Activated T-helper 1 cell treated with Interleukin-2 at 50 U/mL for 16 hours (primary cell): ENCODE measurements around the gene ESR1.
"Not testable (repeated sequence)": the region's sequence is repeated elsewhere in the genome, so short reads cannot be mapped to it uniquely, and the experiment has no call there.

Experiments used
- DNase-seq: peaks from one replicate; pipeline ENCODE4 v3.0.0-alpha.2; 2020; ENCODE audit warnings: low read depth

The ESR1 gene

DNA sequence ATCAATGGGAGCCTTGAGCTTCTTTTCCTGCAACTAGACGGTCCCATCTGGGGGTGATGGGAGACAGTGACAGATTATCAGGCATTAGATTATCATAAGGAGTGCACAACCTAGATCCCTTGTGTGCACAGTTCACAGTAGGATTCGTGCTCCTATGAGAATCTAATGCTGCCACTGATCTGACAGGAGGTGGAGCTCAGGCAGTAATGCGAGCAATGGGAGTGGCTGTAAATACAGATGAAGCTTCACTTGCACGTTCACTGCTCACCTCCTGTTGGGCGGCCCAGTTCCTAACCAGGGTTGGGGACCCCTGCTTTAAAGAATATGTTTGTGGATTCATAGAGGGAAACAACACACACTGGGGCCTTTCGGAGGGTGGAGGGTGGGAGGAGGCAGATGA, 180.7 kb downstream of the ESR1 start:
- DNase-seq = not testable (repeated sequence)

DNA sequence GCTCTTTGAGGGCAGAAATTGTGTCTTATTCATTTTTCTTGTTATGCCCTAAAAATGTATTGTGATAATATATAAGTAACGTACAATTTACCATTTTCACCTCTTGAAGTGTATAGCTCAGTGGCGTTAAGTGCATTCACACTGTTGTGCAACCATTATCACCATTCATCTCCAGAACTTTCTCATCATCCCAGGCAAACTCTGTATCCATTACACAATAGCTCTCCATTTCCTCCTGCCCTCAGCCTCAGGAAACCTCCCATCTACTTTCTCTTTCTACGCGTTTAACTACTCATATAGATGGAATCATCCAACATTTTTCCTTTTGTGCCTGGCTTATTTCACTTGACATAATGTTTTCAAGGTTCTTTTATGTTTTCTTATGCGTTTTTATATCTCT, 184.6 kb downstream of the ESR1 start:
- no peak for DNase-seq

DNA sequence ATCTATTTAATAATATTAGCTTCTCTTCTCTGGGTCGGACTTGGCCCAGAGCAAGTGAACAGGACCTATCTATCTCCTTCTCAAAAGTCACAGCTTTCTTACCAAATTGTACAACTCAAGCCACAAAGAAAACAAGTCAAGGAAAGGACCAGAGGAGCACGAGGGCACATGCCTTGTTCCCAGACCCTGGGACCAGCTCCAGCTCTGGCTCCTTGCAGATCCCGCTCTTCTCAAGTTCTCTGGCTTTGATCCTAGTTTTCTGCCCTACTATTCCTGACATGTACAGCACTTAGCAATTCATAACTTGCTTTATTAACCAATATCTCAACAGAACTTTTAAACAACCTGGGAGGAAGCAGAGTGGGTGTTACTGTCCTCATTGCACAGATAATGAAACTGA, 185.9 kb downstream of the ESR1 start:
- DNase-seq = no peak

DNA sequence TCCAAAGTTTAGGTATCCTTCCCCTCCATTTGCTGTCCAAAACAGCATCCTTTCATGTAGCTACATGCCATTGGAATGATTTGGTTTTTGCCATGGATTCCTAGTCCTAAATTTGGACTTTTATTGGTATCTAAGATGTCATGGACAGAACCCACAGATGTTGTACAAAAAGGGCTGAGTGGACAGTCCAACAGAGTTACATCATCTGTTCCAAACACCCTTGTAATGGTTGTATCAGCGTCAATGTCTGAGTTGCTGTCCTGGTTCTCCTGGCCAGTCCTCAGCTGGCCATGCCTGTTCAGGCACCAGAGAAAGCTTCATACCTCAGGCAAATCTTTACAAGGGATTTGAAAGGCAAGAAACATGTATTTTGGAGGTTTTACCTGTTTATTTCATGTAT, 191.3 kb downstream of the ESR1 start:
- no peak for DNase-seq

DNA sequence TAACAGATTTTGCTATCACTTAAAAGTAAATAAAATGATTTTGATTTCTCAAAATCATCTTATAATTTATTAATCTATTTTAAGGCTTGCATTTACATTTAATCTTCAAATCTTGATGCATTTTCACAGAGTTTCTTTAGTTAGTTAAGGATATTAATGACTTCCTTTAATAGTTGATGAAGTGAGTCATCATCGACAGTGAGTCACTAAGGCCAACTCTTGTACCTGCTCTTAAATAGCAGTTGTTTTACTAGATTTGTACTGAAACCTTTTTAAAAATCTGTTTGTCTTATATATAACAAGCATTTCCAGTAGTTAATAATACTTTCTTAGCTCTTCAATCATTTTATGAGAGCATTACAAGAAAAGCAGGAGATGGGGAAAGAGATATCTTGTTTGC, 191.7 kb downstream of the ESR1 start:
- DNase-seq = no peak

DNA sequence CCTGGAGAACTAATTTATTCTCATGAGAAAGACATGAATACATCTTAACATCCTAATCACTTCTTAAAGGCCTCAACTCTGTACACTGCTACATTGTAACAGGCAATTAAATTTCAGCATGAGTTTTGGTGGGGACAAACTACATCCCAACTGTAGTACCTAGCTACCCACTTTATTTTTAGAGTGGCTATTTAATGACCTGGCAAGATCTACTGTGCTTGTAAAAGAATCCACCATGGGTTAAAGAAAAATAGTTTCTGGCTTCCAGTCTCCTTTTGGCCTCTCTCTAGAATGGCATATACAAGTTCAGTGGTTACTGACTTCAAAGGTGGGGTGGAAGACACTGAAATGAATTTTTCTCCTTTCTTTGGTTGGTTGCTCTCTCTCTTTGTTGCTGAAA, 193.9 kb downstream of the ESR1 start:
- no peak for DNase-seq

DNA sequence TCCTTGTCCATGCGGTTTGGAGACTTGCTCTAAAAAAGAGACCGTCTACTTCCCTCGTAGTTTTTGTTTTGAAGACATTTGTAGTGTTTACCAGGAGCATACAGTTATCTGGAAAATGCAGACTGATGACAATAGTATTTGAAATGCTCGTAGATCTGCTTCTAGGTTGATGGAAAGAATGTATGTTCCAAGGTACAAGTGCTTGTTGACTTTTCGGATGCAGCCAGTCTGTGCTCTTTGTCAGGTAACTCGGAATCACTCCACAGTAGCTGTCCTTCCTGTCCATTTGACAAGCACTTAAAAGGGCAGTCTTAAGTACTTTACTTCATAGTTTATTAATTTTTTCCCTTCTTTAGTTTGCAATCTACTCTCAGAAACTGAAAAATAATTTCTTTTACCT, 194.8 kb downstream of the ESR1 start:
- no peak for DNase-seq

DNA sequence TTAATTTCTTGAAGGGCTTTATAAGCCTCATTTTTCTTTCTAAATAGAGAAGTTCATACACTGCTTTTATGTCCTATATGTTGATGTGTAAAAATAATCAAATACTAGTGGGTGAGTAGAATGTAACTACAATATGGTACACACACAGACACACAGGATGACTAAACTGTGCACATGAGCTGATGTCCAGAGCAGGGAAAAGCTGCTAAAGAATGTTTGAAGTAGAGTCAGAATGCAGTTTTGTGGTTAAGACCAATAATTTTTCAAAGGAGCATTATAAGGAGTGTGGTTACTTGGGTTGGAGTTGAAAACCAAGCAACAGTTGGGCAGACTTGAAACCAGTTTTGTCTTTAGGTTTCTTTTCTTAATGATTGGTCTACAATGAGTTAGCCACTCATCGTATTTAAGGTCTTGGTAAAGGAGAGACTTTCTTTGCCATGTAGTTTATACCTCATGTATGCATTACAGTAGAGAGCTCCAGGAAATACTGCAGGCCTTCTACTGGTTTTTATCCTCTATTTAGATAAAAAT, 196.6 kb downstream of the ESR1 start:
- DNase-seq = no peak

DNA sequence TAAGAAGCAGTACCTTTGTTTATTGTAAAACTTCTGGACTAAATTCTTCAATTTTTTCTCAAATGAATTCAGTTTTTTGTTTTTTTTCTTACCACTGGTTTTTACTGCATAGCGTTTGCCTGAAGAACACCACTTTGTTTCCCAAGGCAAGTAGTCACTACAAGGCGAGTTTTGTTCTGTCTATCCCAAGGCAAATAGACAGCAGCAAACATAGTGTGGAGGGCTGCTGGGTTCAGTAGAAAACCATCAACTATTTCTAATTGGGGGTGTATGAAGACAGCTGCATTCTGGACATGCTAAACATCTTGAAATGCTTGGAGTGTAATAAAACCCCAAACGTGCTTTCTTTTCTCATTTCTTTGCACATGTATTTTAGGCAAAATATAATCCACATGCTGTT, 197.4 kb downstream of the ESR1 start:
- DNase-seq = no peak

DNA sequence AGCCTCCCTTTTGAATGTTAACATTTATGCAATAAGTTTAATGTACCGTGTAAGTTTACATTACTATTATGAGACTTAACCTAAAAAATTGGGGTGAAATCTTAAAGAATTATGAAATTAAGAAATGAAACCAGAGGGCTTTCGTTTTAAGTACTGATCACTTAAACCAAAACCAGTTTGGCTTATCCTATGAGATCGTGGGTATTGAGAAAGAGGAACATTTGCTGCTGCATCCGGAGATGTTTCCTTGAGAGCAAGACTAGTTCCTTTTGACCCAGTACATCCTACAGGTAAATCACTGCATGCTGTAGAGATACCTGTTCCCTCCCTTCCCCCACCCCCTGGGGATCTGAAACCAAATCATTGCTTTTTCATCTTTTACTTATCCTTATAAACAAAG, 201.3 kb downstream of the ESR1 start:
- no peak for DNase-seq

DNA sequence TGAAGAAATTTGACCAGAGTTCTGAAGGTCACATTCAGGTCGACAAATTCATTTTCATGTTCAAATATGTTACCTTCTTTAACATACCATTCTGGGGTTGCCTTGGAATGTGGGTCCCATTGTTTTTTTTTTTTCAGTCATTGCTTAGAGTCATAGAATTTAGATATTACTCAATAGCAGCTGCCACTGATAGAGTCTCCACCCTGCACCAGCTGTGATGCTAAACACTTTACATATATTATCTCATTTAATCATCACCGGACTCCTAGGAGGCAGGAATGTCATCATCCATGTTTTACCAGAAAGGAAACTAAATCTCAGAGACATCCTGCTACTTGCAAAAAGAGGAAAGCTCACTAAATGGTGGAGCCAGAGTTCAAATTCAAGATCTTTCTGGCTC, 204.7 kb downstream of the ESR1 start:
- no peak for DNase-seq

DNA sequence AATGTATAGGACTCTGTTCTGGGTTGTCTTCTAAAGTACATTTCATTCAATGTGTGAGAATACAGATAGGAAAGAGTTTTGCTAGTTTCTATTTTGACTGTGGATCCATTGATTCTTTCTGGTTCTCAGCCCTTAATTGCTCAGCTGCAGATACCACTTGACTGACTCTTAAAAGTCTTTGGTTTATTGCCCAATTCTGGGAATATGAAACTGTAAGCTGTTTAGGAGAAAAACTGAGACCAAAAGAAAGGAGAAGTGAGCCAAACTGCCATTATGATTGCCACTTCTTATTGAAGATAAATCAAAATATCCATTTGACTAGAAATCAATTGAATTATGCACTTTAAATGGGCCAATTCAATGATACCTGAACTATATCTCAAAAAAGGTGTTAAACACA, 211.4 kb downstream of the ESR1 start:
- no peak for DNase-seq

DNA sequence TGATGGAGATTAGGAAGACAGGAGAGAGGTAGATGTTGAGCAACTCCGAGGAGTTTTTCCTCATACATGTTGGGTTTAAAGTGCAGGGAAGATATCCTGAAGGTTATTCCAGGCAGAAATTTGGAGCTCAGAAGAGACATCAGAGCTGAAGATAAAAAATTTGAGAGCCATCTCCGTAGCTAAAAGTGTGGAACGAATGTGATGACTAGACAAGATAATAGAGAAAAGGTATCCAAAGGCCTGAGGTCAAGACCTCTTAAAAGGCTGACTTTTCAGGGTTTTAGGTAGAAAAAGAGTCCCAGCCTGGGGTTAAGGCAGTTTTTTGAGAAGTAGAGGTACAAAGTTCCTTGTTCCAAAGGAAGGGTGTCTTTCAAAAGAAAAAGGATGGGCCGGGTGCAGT, 214.8 kb downstream of the ESR1 start:
- no peak for DNase-seq

DNA sequence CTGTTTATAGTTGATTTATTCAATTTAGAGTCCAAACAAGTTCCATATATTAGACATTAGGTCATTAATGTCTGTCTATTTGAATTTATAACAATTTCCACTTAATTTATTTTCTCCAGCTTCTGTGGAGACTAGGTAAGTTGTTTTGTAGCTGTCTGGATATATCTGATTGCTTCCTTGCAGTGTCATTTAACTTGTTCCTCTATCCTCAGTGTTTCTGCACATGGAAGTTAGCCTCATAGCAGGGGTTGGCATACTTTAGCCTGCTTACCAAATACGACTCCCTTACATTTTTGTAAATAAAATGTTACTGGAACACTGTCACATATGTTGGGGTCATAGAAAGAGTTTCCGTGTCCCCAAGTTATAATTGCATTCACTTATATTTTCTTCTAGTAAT, 216.1 kb downstream of the ESR1 start:
- no peak for DNase-seq

DNA sequence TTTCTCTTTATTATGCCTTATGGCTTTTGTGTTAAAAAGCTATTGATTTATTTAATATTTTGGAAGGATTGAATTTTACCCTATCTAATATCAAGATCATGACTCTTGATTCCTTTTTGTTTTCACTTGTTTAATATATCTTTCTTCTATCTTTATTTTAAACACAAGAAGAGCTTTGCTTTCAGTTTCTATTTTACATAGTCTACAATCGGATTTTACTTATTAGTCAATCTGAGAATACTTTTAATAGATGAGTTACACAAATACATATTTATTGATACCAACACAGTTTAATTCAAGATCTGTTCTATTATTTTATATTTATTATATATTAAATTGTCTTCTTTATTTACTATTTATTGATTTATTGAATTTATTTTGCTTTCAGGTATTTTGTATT, 218.8 kb downstream of the ESR1 start:
- no peak for DNase-seq

DNA sequence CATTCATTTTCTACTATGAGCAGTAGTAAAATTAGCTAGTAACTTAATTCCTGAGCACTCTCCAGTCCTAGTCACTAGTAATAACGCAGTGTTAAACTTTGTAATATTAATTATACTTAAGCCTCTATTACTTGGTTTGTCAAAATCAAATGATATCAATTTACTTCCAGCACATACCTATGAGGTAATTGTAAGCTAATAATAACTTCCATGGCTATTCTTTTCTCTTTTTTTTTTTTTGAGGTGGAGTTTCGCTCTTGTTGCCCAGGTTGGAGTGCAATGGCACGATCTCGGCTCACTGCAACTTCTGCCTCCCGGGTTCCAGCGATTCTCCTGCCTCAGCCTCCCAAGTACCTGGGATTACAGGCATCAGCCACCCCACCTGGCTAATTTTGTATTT, 219.3 kb downstream of the ESR1 start:
- not testable (repeated sequence) for DNase-seq

DNA sequence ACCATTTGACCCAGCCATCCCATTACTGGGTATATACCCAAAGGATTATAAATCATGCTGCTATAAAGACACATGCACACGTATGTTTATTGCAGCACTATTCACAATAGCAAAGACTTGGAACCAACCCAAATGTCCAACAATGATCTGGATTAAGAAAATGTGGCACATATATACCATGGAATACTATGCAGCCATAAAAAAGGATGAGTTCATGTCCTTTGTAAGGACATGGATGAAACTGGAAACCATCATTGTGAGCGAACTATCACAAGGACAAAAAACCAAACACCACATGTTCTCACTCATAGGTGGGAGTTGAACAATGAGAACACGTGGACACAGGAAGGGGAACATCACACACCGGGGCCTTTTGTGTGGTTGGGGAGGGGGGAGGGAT, 226.3 kb downstream of the ESR1 start:
- DNase-seq = not testable (repeated sequence)

DNA sequence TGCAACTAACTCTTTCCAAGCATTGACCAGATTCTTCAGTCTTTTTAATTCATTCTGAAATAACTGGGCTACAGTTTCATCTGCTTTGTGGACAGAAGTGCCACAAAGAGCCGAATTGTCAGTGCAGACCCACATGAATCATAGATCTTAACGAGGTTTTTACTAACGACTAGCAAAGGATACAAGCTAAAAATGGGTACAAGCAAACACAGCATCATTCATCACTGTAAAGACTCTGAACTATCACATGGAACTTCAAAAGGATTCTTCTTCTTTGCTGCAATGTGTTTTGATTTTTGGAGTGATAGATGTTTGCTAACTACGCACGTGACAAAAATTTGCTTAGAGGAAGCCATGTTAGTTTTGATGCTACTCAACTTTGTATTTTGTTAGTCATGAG, 227.1 kb downstream of the ESR1 start:
- no peak for DNase-seq

DNA sequence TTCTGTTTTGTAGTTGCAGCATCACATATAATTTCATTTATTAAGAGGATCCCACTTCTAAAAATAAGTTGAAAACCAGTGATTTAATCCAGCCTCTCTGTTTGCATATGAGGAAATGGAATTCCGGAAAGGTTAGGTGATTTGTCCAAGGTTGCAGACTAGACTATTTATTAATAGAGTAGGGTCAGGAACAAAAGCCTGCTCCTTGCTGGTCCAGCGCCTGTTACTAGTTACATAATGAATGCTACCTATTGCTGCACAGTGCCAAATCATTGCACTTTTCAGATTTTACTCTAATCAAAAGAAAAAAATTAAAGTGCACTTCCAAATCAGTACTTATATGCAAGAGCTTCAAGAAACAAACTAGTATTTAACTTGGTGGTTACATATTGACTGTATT, 238.6 kb downstream of the ESR1 start:
- no peak for DNase-seq

DNA sequence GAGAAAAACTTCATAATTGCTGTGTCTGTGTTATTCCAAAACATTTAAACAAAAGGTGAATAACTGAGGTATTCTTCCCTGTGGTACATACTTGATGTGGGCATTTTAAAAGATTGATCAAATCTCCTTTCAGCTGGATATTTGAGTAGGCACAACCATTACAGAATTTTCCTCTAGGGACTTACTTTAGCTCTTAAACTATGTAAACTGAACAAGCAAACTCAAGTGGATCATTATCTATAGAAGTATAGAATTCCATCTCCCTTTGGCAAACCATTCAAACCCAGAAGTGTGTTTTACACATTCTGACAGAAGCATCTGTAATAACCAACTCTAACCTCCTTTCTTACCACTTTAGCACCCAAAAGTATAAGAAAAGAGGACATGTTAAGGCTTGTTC, 241.4 kb downstream of the ESR1 start:
- DNase-seq = no peak

DNA sequence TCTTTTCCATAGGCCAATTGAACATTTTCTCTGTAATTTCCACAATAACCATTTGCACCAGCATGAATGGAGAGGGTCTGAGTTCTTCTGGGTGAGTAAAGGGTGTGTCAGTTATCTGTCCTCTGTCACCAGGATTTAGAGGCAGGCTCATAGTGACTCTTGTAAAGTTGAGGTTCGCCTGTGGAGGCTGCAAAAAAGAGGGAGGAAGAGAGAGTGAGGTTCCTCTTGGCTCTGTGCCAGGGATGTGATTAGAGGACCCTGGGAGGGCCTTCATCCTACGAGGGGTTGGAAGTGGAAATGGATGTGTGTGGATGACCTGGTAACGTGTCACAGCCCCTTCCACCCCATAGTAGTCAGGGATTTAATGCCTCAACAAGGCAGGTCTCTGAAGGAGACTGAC, 242.0 kb downstream of the ESR1 start:
- DNase-seq = no peak

DNA sequence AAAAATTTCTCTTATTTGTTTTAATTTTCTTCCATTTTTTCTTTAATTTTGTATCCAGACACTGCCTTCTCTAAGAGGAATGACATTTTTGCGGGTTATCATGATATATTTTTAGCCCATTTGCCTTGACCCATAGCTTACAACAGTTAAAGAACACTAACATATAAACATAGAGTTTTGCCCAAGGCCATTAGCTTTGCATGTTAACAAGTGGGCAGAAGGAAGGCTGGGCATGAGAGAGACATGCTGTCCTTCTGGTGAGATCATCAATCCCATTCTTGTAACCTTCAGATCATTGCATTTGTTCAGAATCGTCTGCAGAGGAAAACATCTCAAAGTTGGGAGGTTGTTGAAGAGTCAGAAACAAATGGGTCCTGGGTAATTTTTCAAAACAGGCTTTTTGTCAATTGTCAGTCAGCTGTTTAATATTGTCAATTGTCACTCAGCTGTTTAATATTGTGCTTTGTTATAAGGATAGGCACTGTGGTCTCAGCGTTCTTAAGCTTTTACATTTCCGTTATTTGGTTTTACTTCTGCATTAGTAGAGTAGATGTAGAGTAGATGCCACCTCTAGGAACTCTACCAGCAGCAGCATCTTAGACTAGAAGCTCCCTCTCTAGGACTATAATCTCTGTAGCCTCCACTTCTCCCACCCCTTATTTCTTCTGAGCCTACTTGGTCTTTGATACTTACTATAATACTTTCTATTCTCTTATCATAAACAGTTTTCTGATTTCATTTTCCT, 243.1 kb downstream of the ESR1 start:
- no peak for DNase-seq

DNA sequence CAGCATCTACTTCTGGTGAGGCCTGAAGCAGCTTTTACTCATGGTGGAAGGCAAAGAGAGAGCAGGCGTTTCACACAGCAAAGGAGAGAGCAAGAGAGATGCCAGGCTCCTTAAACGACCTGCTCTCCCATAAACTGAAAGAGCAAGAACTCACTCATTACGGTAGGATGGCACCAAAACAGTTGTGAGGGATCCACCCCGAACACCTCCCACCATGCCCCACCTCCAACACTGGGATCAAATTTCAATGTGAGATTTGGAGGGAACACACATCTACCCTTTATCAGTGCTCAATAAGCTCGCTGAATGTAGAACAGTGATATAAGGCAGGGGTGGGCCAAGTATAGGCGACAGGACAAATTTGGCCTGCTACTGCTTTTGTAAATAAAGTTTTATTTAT, 244.6 kb downstream of the ESR1 start:
- no peak for DNase-seq

DNA sequence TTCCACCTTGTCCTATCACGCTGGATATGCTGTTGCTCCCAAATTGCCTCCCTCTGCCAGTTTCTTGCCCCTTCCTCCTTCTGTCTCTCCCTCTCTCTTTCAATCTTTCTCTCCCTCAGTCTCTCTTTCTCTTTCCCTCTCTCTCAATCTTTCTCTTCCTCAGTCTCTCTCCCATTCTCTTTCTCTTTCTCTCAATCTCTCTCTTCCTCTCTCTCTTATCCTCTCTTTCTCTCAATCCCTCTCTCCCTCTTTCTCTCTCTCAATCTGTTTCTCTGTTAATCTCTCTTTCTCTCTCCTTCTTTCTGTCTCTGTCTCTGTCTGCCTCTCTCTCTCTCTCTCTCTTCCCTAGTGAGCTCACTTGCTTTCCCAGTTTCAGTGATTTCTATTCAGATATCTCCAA, 245.8 kb downstream of the ESR1 start:
- no peak for DNase-seq
